Breast epithelium (tissue), 4 donors: ENCODE results near the gene BBS9. TPM values are rescaled to one million over a fixed set of nuclear protein-coding genes. Genes with fewer than 3 reads are reported as not detected.

ENCODE experiments used
- DNase-seq, 2 donors: peaks; one replicate each; pipeline ENCODE4 v3.0.0-alpha.2; 2019; ENCODE audit warnings: low spot score in 2 of 2
- H3K27ac ChIP-seq, 2 donors: fragments of 200-600 bp; sonication (generic) in 1 of 2; one replicate each; pipeline ENCODE4 v1.5.1; 2016 to 2019; ENCODE audit warnings: mild to moderate bottlenecking in 1 of 2
- H3K27me3 ChIP-seq, 2 donors: fragments of 200-600 bp; sonication (generic) in 1 of 2; one replicate each; pipeline versions ENCODE4 v1.5.1 to v1.6.0; 2017 to 2019; ENCODE audit warnings: control low read depth in 1 of 2, mild to moderate bottlenecking in 1 of 2
- H3K36me3 ChIP-seq: fragments of 200-600 bp; one replicate; pipeline ENCODE4 v1.5.1; 2019
- H3K4me1 ChIP-seq, 2 donors: fragments of 200-600 bp; sonication (generic); one replicate each; pipeline ENCODE4 v1.5.1; 2016 to 2019; ENCODE audit warnings: control low read depth in 1 of 2
- H3K4me3 ChIP-seq, 3 donors: fragments of 200-600 bp; sonication (generic); 1 replicate in 2 of 3; 2 replicates in 1 of 3; pipeline ENCODE4 v1.5.1; 2016 to 2019; ENCODE audit warnings: mild to moderate bottlenecking in 3 of 3, moderate library complexity in 2 of 3
- H3K9me3 ChIP-seq, 2 donors: fragments of 200-600 bp; sonication (generic) in 1 of 2; one replicate each; pipeline ENCODE4 v1.5.1; 2016 to 2019; ENCODE audit warnings: control low read depth in 1 of 2
- POLR2A ChIP-seq: fragments of 450-650 bp; IDR thresholded peaks from one replicate; pipeline ENCODE4 v1.6.1; 2016; ENCODE audit warnings: antibody characterized with exemption, mild to moderate bottlenecking, moderate library complexity
- POLR2AphosphoS5 ChIP-seq, 3 donors: sonication (generic); formaldehyde crosslinking; IDR thresholded peaks; one replicate each; pipeline ENCODE4 v1.6.1; 2017; ENCODE audit warnings: antibody characterized with exemption in 3 of 3
- intact Hi-C: fragments of 100-400 bp; cut with DNase I; formaldehyde crosslinking; loops from one replicate; pipeline ENCODE4 v1.15.1; 2023; ENCODE audit warnings: low total_unique reads
- total RNA-seq, 3 donors: library from RNA; depleted of rRNA; stranded (reverse); fragments of >200 nt; gene quantifications; one replicate each; pipeline ENCODE4 v1.1.0, GENCODE V29; 2016
- TF ChIP-seq, protein P1 (sequence below), 3 donors: fragments of 450-650 bp; IDR thresholded peaks; one replicate each; pipeline ENCODE4 v1.5.1; 2016 to 2017; ENCODE audit warnings: antibody characterized with exemption in 3 of 3, mild to moderate bottlenecking in 3 of 3, moderate library complexity in 3 of 3

BBS9 gene
- total RNA-seq, 3 donors from 2014 or later, result 27.4 to 49.5 (median 43.6) TPM

DNA sequence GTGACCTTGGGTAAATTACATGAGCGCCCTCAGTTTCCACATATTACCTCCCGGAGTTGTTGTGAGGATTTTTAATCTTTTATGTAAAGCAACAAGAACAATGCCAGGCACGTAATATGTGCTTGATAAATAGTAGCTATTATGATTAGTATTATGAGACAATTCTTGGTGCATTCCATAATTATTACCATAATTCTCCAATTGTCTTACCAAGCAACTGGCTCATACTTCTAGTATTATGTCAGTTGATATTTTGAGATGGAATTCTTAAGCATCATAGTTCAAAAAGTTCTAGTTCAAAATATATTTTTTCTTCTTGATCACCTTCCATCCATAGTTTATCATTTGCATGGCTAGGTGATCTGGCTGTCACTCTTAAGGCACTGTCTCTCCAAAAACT, 259.0 kb downstream of the BBS9 start:
- TF ChIP-seq, protein P1, sequence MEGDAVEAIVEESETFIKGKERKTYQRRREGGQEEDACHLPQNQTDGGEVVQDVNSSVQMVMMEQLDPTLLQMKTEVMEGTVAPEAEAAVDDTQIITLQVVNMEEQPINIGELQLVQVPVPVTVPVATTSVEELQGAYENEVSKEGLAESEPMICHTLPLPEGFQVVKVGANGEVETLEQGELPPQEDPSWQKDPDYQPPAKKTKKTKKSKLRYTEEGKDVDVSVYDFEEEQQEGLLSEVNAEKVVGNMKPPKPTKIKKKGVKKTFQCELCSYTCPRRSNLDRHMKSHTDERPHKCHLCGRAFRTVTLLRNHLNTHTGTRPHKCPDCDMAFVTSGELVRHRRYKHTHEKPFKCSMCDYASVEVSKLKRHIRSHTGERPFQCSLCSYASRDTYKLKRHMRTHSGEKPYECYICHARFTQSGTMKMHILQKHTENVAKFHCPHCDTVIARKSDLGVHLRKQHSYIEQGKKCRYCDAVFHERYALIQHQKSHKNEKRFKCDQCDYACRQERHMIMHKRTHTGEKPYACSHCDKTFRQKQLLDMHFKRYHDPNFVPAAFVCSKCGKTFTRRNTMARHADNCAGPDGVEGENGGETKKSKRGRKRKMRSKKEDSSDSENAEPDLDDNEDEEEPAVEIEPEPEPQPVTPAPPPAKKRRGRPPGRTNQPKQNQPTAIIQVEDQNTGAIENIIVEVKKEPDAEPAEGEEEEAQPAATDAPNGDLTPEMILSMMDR (IDR thresholded peaks at IDR 0.05), result no peak
- no peak for TF ChIP-seq POLR2A
- no peak for TF ChIP-seq POLR2AphosphoS5 (IDR thresholded peaks at IDR 0.05)
- intact Hi-C loops, result no loop called here
- H3K27me3 ChIP-seq, result no peaks in the 10 kb centered on the region

DNA sequence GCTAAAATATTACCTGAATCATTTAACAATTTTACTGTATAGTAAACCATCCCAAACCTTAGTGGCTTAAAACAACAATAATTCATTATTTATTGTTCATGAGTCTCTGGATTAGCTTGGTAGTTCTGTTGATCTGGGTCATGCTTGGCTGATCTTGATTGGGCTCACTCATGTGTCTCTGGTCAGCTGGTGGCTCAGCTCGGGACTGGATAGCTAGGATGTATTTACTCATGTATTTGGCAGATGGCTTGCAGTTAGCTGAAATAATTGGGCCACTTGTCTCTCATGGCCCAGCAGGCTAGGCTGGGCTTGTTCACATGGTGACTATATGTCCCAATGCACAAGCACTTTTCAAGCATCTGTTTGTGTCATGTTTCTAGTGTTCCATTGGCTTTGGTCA, 262.8 kb downstream of the BBS9 start:
- TF ChIP-seq POLR2AphosphoS5 (IDR thresholded peaks at IDR 0.05), result no peak
- TF ChIP-seq POLR2A, result no peak
- TF ChIP-seq, protein P1 (IDR thresholded peaks at IDR 0.05), result no peak
- Histone ChIP-seq H3K4me1 (no peaks in the 10 kb centered on the region), H3K9me3 (no peaks in the 10 kb centered on the region), H3K27me3 (no peaks in the 10 kb centered on the region), H3K4me3 (no peak overlapping the region), H3K27ac (no peak overlapping the region), H3K36me3 (no peaks in the 10 kb centered on the region)
- intact Hi-C loops, result no loop called here
- DNase-seq, result no peak

More for the DNA sequence above, 259.0 kb downstream of the BBS9 start:
- Histone ChIP-seq H3K9me3 (no peaks in the 10 kb centered on the region), H3K4me3 (no peak overlapping the region), H3K4me1 (no peaks in the 10 kb centered on the region), H3K36me3 (no peaks in the 10 kb centered on the region), H3K27ac (no peak overlapping the region)
- DNase-seq, result no peak

DNA sequence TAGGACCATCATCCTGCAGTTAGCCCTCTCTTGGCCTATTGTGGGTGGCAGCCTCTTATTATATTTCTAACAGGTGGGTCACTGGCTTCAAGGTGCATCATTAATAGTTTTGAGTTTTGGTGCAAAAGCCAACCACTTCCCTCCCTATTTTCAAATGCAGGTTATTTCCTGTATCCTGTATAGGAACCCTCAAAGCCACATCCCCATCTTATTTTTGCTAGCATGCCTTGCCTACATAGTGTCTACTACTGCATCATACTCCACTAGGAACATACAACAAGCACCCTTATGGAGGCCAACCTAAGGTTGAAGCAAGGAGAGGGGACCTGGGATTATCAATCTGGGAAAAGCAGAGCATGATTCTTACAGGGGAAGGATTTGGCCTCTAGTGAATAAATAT, 264.4 kb downstream of the BBS9 start:
- no peak for DNase-seq
- no peaks in the 10 kb centered on the region for H3K36me3 ChIP-seq
- no peaks in the 10 kb centered on the region for H3K27me3 ChIP-seq
- H3K4me3 ChIP-seq, result no peak overlapping the region
- H3K27ac ChIP-seq, result no peak overlapping the region
- no peaks in the 10 kb centered on the region for H3K9me3 ChIP-seq
- intact Hi-C loops, result no loop called here
- TF ChIP-seq POLR2AphosphoS5 (IDR thresholded peaks at IDR 0.05) (no peak), POLR2A (no peak)
- TF ChIP-seq, protein P1 (IDR thresholded peaks at IDR 0.05), result no peak
- H3K4me1 ChIP-seq, result no peaks in the 10 kb centered on the region

DNA sequence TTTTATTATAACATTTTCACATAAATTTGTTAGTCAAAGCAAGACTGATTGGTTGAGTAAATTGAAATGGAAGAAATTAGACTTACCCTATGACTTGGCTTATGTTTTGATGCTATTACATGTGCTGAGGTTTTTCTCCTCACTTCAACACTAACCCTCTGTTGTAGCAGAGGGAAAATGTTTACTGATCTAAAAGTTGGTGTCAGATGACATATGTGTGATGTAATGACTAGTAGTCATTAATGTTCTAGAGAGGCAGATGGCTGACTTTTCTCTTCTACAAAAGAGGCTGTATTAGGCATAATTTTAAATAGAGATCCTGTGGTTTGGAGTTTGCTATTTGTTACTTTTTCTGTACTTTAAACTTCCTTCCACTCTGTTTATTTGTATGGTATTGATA, 266.0 kb downstream of the BBS9 start:
- no peaks in the 10 kb centered on the region for H3K27me3 ChIP-seq
- intact Hi-C loops, result no loop called here
- no peak overlapping the region for H3K4me3 ChIP-seq
- DNase-seq, result no peak
- H3K9me3 ChIP-seq, result no peaks in the 10 kb centered on the region
- H3K4me1 ChIP-seq, result no peaks in the 10 kb centered on the region
- H3K36me3 ChIP-seq, result no peaks in the 10 kb centered on the region
- TF ChIP-seq, protein P1 (IDR thresholded peaks at IDR 0.05), result no peak
- TF ChIP-seq POLR2A (no peak), POLR2AphosphoS5 (IDR thresholded peaks at IDR 0.05) (no peak)
- no peak overlapping the region for H3K27ac ChIP-seq

DNA sequence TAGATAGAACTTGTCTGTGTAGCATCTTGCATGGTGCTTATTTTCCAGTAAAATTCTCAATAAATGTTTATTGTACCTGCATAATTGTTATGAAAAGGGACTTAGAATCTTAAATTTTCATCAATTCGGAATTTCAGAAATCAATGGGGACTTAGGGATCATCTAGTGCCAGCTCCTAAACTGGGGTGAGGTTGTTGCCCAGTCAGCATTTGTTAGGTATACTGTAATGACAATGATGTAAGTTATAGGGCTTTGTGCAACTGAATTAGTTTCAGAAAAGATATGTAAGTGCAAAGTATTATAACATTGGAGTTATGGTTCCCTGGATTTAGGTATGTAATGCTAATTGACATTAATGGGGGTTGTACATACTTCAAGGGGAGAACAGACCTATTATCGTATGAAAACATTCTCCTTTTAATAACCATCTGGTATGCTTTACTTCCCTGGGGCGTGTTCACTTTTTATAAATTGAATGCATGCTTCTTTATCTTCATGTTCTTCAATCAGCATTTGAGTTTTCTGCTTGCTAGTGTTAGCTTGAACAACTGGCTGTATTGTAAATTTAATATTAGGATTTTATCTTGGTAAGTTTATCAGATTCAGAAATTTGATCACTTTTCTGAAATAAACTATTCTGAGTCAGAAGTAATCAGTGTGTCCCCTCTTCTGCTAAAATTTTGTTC, 270.3 kb downstream of the BBS9 start:
- Histone ChIP-seq H3K36me3 (no peaks in the 10 kb centered on the region), H3K27ac (no peak overlapping the region), H3K4me3 (no peak overlapping the region), H3K9me3 (no peaks in the 10 kb centered on the region), H3K4me1 (no peaks in the 10 kb centered on the region), H3K27me3 (no peaks in the 10 kb centered on the region)
- DNase-seq, result no peak
- intact Hi-C loops, result no loop called here
- TF ChIP-seq POLR2AphosphoS5 (IDR thresholded peaks at IDR 0.05), result no peak
- TF ChIP-seq, protein P1 (IDR thresholded peaks at IDR 0.05), result no peak
- no peak for TF ChIP-seq POLR2A
